ENCODE results near the gene ACO2.

DNA sequence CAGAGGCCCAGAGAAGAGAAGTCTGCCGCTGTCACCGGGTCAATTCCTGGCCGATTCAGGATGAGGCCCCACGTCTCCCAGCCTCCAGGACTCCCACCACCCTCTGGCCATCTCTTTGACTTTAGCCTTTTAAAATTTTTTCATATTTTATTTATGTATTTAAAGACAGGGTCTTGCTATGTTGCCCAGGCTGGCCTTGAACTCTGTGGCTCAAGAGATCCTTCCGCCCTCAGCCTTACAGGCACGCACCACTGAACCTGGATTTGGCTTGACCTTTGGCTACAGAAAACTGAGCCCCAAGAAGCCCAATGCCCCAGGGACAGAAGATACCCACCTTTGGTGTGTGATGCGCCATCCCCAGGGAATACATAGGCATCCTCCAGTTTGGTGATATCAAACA, 71.4 kb downstream of the ACO2 start:
- TF ChIP-seq, protein P1, sequence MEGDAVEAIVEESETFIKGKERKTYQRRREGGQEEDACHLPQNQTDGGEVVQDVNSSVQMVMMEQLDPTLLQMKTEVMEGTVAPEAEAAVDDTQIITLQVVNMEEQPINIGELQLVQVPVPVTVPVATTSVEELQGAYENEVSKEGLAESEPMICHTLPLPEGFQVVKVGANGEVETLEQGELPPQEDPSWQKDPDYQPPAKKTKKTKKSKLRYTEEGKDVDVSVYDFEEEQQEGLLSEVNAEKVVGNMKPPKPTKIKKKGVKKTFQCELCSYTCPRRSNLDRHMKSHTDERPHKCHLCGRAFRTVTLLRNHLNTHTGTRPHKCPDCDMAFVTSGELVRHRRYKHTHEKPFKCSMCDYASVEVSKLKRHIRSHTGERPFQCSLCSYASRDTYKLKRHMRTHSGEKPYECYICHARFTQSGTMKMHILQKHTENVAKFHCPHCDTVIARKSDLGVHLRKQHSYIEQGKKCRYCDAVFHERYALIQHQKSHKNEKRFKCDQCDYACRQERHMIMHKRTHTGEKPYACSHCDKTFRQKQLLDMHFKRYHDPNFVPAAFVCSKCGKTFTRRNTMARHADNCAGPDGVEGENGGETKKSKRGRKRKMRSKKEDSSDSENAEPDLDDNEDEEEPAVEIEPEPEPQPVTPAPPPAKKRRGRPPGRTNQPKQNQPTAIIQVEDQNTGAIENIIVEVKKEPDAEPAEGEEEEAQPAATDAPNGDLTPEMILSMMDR (IDR thresholded peaks at IDR 0.05) = no peak
- no peak for TF ChIP-seq POLR2AphosphoS5 (IDR thresholded peaks at IDR 0.05)

All from prostate gland (tissue), 2 donors.